Measurements from ENCODE around the gene ADARB2.

Gene ADARB2

DNA sequence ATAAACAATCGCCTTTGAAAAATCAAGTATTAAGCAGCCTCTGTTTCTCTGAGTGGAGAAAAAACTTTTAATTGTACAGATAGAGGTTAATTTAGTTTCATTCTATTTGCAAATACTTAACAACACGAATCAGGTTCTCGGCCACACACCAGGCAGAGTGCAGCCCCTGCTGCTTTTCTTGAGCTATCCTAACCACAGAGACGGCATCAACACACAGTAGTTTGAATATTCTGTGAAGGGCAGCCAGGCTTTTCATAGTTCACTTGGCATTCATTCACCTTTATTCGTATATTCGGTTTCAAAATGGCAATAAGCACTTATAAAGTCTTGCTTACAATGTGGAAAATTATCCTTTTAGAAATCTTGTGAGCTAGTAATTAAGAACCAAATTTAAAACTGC, 5.7 kb downstream of the ADARB2 start:
- TF ChIP-seq, protein P1, sequence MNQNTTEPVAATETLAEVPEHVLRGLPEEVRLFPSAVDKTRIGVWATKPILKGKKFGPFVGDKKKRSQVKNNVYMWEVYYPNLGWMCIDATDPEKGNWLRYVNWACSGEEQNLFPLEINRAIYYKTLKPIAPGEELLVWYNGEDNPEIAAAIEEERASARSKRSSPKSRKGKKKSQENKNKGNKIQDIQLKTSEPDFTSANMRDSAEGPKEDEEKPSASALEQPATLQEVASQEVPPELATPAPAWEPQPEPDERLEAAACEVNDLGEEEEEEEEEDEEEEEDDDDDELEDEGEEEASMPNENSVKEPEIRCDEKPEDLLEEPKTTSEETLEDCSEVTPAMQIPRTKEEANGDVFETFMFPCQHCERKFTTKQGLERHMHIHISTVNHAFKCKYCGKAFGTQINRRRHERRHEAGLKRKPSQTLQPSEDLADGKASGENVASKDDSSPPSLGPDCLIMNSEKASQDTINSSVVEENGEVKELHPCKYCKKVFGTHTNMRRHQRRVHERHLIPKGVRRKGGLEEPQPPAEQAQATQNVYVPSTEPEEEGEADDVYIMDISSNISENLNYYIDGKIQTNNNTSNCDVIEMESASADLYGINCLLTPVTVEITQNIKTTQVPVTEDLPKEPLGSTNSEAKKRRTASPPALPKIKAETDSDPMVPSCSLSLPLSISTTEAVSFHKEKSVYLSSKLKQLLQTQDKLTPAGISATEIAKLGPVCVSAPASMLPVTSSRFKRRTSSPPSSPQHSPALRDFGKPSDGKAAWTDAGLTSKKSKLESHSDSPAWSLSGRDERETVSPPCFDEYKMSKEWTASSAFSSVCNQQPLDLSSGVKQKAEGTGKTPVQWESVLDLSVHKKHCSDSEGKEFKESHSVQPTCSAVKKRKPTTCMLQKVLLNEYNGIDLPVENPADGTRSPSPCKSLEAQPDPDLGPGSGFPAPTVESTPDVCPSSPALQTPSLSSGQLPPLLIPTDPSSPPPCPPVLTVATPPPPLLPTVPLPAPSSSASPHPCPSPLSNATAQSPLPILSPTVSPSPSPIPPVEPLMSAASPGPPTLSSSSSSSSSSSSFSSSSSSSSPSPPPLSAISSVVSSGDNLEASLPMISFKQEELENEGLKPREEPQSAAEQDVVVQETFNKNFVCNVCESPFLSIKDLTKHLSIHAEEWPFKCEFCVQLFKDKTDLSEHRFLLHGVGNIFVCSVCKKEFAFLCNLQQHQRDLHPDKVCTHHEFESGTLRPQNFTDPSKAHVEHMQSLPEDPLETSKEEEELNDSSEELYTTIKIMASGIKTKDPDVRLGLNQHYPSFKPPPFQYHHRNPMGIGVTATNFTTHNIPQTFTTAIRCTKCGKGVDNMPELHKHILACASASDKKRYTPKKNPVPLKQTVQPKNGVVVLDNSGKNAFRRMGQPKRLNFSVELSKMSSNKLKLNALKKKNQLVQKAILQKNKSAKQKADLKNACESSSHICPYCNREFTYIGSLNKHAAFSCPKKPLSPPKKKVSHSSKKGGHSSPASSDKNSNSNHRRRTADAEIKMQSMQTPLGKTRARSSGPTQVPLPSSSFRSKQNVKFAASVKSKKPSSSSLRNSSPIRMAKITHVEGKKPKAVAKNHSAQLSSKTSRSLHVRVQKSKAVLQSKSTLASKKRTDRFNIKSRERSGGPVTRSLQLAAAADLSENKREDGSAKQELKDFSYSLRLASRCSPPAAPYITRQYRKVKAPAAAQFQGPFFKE (tag by site-specific recombination; IDR thresholded peaks at IDR 0.05; ENCODE audit: borderline replicate concordance), result no peak
- no peak for TF ChIP-seq ZNF639 (tag by site-specific recombination; IDR thresholded peaks at IDR 0.05)
- ChIA-PET POLR2A (no interaction called here), CTCF (no interaction called here)
- no peaks in the 10 kb centered on the region for H3K4me1 ChIP-seq (ENCODE audit: control insufficient read depth, insufficient read depth, low read length)
- no peaks in the 10 kb centered on the region for H3K9me3 ChIP-seq (ENCODE audit: control insufficient read depth, insufficient read depth, low read depth, low read length)
- no peak overlapping the region for H3K4me3 ChIP-seq (ENCODE audit: low read depth, low read length)
- H3K27ac ChIP-seq (ENCODE audit: extremely low read depth, low read depth, low read length), result no peak overlapping the region
- no peaks in the 10 kb centered on the region for H3K36me3 ChIP-seq (ENCODE audit: control insufficient read depth in 2 of 2, insufficient read depth in 1 of 2, low read length in 2 of 2)

DNA sequence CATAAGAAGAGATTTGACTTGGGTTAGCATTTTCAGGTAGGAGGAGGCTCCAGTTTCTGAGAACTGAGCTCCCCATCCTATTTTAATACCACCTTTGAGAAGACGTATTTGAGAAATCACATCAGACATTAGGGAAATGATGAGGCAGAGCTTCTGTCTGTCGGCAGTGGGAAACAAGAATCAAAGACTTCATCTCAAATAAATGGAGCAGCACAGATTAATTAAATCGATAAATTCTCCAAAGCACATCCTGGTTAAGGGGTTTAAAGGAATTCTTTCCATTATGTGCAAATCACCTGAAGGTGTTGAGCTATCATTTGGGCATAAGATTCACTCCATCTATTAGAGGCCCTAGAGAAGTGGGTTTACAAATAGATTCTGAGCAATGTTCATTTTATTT, 7.6 kb downstream of the ADARB2 start:
- H3K4me1 ChIP-seq (ENCODE audit: control insufficient read depth, insufficient read depth, low read length), result no peaks in the 10 kb centered on the region
- POLR2A ChIA-PET, result no interaction called here
- no peak overlapping the region for H3K4me3 ChIP-seq (ENCODE audit: low read depth, low read length)
- no peaks in the 10 kb centered on the region for H3K36me3 ChIP-seq (ENCODE audit: control insufficient read depth in 2 of 2, insufficient read depth in 1 of 2, low read length in 2 of 2)
- CTCF ChIA-PET, result interaction anchor here (1.9 kb wide), 1 partner anchor 14 kb away, joined by 8 read pairs; no protein-coding TSS in a partner anchor
- TF ChIP-seq ZNF202 (tag by site-specific recombination; IDR thresholded peaks at IDR 0.05; ENCODE audit: borderline replicate concordance), result no peak
- TF ChIP-seq AEBP2 (tag by site-specific recombination; IDR thresholded peaks at IDR 0.05; ENCODE audit: borderline replicate concordance), result no peak
- TF ChIP-seq ZNF626 (tag by site-specific recombination; IDR thresholded peaks at IDR 0.05), result no peak
- TF ChIP-seq, protein P2, sequence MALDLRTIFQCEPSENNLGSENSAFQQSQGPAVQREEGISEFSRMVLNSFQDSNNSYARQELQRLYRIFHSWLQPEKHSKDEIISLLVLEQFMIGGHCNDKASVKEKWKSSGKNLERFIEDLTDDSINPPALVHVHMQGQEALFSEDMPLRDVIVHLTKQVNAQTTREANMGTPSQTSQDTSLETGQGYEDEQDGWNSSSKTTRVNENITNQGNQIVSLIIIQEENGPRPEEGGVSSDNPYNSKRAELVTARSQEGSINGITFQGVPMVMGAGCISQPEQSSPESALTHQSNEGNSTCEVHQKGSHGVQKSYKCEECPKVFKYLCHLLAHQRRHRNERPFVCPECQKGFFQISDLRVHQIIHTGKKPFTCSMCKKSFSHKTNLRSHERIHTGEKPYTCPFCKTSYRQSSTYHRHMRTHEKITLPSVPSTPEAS (tag by site-specific recombination; IDR thresholded peaks at IDR 0.05), result no peak
- no peak for TF ChIP-seq ZBTB44 (tag by site-specific recombination; IDR thresholded peaks at IDR 0.05)
- no peak for TF ChIP-seq ZNF529 (tag by site-specific recombination; IDR thresholded peaks at IDR 0.05; ENCODE audit: insufficient replicate concordance)
- TF ChIP-seq ZNF658 (tag by site-specific recombination; IDR thresholded peaks at IDR 0.05), result no peak
- TF ChIP-seq ZSCAN5A (tag by site-specific recombination; IDR thresholded peaks at IDR 0.05), result no peak
- TF ChIP-seq ZNF544 (tag by site-specific recombination; IDR thresholded peaks at IDR 0.05), result no peak
- TF ChIP-seq ZBTB8A (tag by site-specific recombination; IDR thresholded peaks at IDR 0.05), result no peak
- H3K27ac ChIP-seq (ENCODE audit: extremely low read depth, low read depth, low read length), result no peak overlapping the region
- no peaks in the 10 kb centered on the region for H3K9me3 ChIP-seq (ENCODE audit: control insufficient read depth, insufficient read depth, low read depth, low read length)
